RWPE2 (cell line): Measurements from ENCODE around the gene DNM2.

Experiments used
- ATAC-seq: fragments of 200-7000 bp; cut with Tn5 transposase; 3 replicates; pipeline ENCODE4 v1.9.1; 2021; ENCODE audit warnings: low read depth
- DNase-seq: peaks from one replicate; pipeline ENCODE4 v3.0.0-alpha.2; 2020; ENCODE audit warnings: low spot score
- H3K27ac ChIP-seq: fragments of 450-650 bp; 2 replicates; pipeline ENCODE4 v1.5.1; 2017; ENCODE audit warnings: mild to moderate bottlenecking; ENCODE audit not compliant: poor library complexity, severe bottlenecking
- H3K27me3 ChIP-seq: fragments of 250-450 bp; sonication (Bioruptor Pico); 2 replicates; pipeline ENCODE4 v1.5.1; 2021; ENCODE audit warnings: mild to moderate bottlenecking, moderate library complexity; ENCODE audit not compliant: insufficient read depth, poor library complexity, severe bottlenecking
- H3K36me3 ChIP-seq: fragments of 250-450 bp; sonication (Bioruptor Pico); 2 replicates; pipeline ENCODE4 v1.5.1; 2020; ENCODE audit warnings: low read depth, mild to moderate bottlenecking, moderate library complexity
- H3K4me1 ChIP-seq: fragments of 250-450 bp; sonication (Bioruptor Pico); 2 replicates; pipeline ENCODE4 v1.5.1; 2021; ENCODE audit warnings: mild to moderate bottlenecking, moderate library complexity; ENCODE audit not compliant: insufficient read depth, poor library complexity, severe bottlenecking
- H3K4me3 ChIP-seq: fragments of 250-450 bp; sonication (Bioruptor Pico); 2 replicates; pipeline ENCODE4 v1.5.1; 2021; ENCODE audit warnings: mild to moderate bottlenecking, moderate library complexity; ENCODE audit not compliant: severe bottlenecking
- H3K9me3 ChIP-seq: fragments of 250-450 bp; sonication (Bioruptor Pico); 2 replicates; pipeline ENCODE4 v1.5.1; 2021; ENCODE audit warnings: mild to moderate bottlenecking, moderate library complexity; ENCODE audit not compliant: severe bottlenecking
- CTCF ChIP-seq: fragments of 450-650 bp; IDR thresholded peaks from one replicate; pipeline ENCODE4 v1.5.1; 2017; ENCODE audit warnings: mild to moderate bottlenecking, moderate library complexity; ENCODE audit not compliant: poor library complexity, severe bottlenecking

DNM2 gene

GRCh38 chr19:10691178-10691881 lies 26.5 kb upstream of the DNM2 start:
- Histone ChIP-seq H3K4me3 (no peak overlapping the region), H3K27ac (no peak overlapping the region), H3K27me3 (no peaks in the 10 kb centered on the region), H3K4me1 (no peaks in the 10 kb centered on the region), H3K36me3 (peaks cover 52% of the 10 kb centered on the region), H3K9me3 (no peaks in the 10 kb centered on the region)
- no peak for DNase-seq
- no peak for TF ChIP-seq CTCF
- ATAC-seq, result no peak

GRCh38 chr19:10691883-10692282 lies 26.0 kb upstream of the DNM2 start:
- no peak for TF ChIP-seq CTCF
- no peaks in the 10 kb centered on the region for H3K9me3 ChIP-seq
- no peak overlapping the region for H3K27ac ChIP-seq
- peaks cover 46% of the 10 kb centered on the region for H3K36me3 ChIP-seq
- no peaks in the 10 kb centered on the region for H3K27me3 ChIP-seq
- H3K4me3 ChIP-seq, result no peak overlapping the region
- ATAC-seq (no peak), DNase-seq (no peak)
- H3K4me1 ChIP-seq, result no peaks in the 10 kb centered on the region

GRCh38 chr19:10692673-10693264 lies 25.1 kb upstream of the DNM2 start:
- no peaks in the 10 kb centered on the region for H3K4me1 ChIP-seq
- ATAC-seq (no peak), DNase-seq (no peak)
- no peak overlapping the region for H3K27ac ChIP-seq
- no peaks in the 10 kb centered on the region for H3K27me3 ChIP-seq
- no peak overlapping the region for H3K4me3 ChIP-seq
- H3K9me3 ChIP-seq, result no peaks in the 10 kb centered on the region
- peaks cover 40% of the 10 kb centered on the region for H3K36me3 ChIP-seq
- TF ChIP-seq CTCF, result no peak

- Histone ChIP-seq H3K27ac (no peak overlapping the region), H3K4me3 (no peak overlapping the region), H3K27me3 (no peaks in the 10 kb centered on the region), H3K36me3 (peaks cover 20% of the 10 kb centered on the region), H3K9me3 (no peaks in the 10 kb centered on the region), H3K4me1 (no peaks in the 10 kb centered on the region)
- DNase-seq (no peak), ATAC-seq (no peak)
- TF ChIP-seq CTCF, result no peak
Observed at GRCh38 chr19:10694706-10695307, 23.1 kb upstream of the DNM2 start.
